CD4-positive, alpha-beta T cell treated with Interleukin-15 for 4 hours (primary cell): ENCODE data around the gene UGT1A8.

Experiments
- DNase-seq: peaks from one replicate; pipeline ENCODE4 v3.0.0-alpha.2; 2020; ENCODE audit warnings: low spot score

UGT1A8 gene

DNA sequence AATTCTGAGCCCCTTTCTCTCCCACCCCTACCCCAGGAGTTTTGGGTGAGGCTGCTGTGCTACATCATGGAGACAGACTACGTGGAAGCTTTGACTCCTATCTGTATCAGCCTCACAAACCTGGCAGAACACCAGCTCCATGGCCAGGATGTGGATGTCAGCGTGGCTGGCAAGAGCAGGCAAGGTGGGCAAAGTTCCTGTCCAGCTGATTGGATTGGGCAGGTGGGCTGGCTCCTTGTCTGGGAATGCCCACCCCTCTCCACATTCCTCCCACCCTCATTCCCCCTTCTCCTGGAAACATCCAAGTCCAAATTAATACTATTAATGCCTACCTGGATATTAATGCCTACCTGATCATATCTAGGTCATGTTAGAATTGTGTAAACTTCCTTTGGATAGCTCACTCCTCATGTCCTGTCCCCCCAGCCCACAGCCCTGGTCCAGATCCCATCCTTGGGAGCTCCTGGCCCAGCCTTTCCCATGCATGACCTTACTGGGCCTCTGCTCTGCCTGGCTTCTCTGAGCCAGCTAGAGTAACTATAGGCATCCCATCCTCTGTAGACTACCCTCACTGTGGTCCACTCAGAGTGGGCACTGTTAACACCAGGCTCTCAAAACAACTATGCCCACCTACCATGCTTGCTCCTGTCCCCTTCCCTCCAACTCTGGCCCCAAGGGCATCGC is 184.8 kb downstream of the UGT1A8 start:
- no peak for DNase-seq

DNA sequence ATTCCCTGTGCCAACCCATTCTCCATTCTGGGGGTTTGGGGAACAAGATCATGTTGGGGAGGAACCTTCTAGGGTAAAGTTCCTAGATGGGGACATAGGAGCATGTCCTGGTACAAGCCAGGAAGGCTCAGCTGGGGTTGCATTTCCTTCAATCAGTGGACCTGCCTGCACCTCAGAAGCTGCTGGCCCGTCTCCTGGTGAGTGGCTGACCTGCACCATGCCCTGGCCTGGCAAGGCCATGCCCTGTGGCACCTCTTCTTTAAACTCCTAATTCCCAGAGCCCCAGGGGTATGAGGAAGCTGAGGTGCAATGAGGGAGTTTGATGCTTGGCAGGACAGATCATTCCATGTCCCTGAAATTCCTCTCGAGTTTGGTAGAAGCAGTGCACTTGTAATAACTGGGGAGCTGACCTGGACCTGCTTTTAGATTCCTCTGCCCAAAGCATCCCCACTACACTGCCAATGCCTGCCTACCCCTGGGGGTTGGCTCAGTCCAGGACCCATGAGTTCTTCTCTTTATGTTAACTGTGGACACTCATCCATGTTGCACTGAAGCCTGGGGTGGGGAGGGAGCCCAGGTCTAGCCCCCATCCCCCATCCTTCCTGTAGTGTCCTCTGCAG is 186.0 kb downstream of the UGT1A8 start:
- no peak for DNase-seq

DNA sequence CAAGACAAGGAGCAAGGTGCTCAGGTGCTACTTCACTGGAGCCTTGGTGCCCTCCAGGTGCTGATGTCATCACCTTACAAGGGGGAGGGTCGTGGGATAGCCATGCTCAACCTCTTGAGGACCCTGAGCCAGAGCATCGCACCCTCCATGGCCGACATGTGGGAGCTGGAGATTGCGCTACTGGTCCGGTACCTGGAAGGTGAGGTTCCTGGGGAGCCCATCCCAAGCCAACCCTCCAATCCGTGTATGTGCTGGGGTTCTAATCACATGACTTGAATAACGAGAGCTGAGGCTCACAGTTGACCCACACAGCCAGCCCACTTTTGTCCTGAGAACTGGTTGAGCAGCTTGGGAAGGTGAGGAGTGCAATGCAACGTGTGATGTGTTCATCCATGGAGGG is 186.6 kb downstream of the UGT1A8 start:
- no peak for DNase-seq

DNA sequence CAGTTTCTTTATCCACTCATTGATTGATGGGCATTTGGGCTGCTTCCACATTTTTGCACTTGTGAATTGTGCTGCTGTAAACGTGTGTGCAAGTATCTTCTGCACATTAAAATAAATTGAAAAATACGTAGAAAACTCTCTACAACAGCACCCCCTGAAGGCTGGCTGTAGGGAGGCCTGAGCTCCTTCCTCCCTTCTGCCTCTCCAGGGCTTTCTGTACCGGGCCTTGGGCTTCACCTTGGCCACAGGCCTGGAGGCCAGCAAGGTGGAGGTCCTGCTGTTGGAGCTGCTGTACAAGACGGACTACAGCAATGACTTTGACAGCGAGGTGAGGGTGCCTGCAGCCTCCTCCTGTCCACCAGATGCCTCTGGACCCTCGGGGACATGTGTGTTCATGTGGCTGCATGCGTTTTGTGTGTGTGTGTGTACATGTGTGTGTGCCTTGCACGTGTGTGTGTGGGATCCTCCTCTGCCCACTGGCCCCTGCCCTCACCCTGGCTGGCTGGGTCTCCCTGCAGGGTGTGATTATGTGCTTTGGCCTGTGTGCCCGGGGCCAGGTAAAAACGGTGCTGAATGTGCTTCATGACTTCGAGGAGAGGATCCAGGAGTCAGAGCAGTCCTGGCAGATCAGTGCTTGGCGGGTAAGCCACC is 189.9 kb downstream of the UGT1A8 start:
- no peak for DNase-seq

DNA sequence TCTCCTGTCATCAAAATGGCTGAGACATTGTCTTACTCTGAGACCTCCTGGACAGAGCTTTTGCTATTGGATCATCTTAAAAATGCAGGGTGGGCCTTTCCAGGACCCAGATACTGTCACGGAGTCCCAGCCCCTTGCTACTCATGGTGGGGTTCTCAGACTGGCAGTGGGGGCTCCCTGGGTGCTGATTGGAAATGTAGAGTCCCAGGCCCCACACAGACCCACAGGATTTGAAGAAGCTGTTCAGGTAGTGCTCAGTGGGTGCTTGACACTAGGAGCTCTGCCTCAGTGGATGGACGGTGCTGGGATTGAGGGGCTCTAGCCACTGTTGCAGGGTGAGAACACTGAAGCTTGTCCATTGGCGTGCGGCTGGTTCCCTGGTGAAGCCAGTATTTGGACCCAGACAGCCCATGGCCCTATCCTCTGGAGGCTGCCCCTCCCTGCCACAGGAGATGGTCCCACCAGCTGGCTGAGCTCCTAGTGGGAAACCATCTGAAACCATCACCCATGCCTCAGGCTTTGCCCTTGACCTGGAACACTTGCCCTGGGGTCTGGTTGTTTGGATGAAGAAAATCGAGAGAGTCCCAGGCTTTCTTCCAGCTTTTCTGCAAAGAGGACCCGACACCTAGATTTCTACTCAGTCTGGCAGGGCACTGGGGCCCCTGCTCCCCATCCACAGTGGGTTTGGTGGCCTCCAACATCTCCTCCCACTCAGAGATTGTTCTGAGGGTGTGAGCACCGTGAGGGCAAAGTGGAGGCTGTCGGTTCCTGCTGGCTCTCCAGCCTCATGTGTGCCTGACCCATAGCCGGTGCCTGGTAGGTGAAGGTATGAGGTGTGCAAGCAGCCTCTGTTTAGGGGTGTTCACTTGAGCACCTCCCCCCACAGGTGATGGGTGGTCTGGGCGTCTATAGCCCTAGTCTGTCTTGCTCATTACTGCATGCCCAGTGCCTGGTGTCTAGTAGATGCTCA is 190.8 kb downstream of the UGT1A8 start:
- DNase-seq = no peak

DNA sequence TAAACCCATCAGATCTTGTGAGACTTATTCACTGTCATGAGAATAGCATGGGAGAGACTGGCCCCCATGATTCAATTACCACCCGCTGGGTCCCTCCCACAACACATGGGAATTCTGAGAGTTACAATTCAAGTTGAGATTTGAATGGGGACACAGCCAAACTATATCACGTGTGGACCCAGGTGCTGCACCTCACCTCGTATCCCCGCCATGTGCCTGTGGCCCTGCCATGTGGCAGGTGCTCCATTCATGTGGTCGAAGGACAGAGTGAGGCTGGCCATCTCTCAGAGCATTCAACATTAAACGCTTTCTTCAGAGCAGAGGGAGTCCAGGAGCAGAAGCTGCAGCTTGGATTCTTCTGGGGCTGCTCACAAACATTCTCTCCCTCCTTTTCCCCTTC is 193.0 kb downstream of the UGT1A8 start:
- no peak for DNase-seq

DNA sequence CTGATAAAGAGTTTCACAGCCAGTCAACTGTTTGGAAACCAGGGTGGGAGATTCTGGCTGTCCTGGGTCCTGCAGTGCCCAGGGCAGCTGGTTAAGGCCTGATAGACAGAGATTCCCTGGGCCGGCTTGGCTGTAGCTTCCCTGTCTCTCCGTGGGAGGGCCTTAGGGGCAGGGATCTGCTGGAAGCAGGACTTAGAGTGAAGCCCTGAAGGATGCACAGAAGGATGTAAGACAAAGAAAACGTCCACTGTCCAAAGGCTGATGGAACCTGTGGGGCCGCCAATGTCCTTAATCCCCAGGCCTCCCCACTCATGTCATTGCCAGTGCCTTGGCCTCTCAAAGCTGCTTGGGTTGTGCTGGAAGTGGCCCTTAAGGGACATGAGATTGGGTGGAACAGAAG is 193.7 kb downstream of the UGT1A8 start:
- no peak for DNase-seq

DNA sequence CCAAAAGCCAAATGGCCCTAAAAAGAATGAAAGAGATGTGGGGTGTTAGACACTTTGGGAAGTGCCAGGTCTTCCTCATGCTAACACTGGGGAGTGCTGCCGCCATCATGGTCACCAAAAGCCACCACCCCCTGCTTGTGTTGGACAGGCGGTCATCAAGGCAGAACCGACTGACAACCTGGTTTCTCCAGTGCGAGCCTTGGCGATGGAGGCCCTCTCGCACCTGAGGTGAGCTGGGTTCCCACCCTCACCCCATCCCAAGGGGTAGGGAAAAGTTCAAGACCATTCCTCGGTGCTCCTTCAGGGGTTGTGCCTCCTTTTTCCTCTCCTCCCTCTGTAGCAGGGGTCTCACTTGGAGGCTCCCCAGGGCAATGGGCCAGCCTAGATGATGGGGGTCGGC is 194.3 kb downstream of the UGT1A8 start:
- no peak for DNase-seq

DNA sequence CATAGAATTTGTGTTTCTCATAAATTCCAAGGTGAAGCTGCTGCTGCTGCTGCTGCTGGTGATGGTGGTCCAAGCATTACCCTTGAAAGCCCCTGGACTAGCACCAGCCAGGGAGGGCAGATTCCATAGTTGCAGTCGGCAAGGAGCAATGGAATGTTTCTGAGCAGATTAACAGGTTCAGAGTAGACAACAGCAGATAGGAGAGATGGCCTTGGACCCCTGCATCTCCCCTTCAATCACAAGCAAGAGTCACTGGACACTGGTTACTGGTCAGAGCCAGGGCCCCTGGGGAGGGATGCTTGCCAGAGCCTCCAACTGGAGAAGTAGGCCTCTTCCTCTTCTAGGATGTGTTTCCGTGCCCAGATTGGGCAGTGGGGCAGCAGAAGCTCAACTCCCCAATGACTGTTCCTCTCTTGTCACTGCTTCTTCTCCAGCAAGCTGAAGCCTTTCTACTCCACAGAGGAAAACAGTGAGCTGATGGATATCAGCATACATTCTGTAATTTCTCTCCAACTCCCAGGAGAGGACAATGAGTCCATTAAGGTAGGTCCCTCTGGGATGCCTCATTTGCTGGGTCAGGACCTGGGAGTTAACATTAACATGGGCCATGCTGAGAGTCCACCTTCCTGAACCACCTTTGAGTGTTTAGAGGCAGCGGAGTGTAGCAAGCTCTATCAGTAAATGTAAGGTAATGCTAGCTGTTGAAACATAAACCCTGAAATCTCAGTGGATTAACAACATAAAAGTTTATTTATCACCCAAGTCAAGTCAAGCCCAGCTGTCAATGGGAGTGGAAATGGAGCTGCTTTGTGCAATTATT is 196.0 kb downstream of the UGT1A8 start:
- DNase-seq = no peak

DNA sequence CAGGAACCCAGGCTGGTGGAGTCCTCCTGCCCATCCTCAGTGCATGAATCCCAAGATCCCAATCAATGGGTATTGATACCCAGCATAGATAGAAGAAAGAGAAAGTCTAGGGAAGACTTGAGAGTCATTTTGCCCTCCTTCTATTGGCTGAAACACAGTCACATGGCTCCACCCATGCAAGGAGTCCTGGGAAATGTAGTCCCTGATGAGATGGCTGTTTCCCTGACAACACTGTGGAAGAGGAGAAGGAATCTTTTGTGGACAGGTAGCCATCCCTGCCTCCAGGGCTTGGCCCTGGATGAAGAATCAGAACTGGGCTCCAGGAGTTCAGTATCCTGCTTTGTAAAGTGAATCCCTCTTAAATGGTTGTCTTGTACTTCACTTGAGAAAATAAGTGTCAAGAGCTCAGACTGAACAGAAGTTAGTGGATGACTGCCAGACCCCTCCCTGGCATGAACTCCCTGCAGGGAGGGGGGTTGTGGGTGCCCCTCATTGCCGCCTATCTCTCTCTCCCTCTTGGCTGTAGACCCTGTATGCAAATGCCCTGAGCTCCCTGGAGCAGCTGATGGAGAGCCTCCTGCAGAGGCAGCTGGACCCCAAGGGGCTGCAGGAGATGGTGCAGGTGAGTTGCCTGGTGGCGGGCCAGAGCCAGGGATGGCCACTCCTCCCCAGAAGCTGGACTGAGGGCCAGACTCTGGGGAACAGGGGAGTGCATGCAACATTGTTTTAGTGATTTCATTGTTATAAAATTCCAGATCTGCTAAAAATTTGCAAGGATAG is 196.8 kb downstream of the UGT1A8 start:
- DNase-seq = no peak

DNA sequence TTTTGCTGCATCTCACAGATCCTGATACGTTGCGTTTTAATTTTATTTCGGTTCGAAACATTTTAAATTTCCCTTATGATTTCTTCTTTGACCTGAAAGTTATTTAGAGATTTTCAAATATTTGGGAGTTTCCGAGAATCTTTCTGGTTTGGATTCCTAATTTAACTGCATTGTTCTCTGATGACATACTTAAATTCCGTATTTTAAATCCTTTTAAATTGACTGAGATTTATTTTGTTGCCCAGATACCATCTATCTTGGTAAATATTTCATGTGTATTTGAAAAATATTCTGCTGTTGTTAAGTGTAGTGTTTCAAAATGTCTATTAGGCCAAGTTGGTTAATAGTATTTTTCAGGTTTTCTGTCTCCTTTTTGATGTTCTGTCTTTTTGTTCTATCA is 198.4 kb downstream of the UGT1A8 start:
- no peak for DNase-seq

DNA sequence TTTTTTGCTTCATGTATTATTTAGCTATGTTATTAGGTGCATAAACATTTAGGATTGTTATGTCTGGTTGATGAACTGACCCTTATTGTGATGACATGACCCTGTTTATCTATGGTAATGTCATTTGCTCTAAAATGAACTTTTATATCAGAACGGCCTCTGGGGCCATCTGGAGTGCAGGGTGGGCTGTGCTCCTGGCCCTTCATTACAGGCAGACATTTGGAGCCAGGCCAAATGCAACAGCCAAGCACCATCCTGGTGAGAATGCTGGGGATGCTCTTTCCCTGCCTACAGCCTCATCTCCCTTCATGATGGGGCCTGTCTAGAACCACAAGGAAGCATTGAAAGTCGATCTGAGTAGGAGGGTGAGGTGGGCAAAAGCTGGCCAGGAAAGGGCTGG is 198.9 kb downstream of the UGT1A8 start:
- DNase-seq = no peak

DNA sequence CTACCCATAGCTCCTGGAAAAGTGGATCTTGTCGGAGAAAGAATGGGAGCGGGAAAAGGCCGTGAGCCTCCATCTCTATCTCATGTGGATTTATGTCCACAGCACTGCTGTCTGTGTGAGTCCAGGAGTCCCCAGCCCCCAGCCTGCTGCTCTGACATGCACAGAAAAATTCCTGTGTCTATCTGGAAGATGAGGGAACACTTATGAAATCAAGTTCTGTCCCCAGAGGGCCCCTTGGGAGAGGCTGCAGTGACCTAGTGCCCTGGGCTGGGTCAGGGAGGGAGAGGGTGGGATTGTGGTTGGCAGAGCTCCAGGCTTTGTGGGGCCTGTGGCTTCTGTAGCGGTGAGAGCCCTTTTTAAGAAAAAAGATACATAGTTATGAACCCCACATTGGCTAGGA is 199.3 kb downstream of the UGT1A8 start:
- DNase-seq = no peak

DNA sequence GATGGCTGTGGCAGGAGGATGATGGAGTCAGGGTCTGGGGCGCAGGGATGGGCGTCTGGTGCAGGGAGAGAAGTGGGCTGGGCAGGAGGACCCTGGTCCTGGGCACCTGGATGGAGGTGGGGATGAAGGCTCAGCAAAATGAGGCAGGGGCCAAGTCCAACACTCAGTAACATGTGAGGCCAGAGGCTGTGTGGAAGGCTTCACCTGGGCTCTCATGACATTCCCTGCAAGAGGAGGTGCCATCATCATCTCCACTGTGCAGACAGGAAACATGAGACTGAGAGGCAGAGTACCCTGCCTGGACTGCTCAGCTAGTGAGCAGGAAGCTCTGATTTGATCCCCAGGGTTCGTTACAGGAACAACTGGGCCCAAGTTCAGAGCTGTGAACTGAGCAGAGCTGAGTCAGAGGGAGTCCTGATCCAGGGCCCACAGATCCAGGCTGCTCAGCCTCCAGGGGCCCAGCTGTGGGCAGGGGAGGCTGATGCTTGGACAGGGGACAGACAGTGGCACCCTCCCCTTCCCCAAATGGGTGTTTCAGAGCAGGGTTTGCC is 200.0 kb downstream of the UGT1A8 start:
- no peak for DNase-seq

DNA sequence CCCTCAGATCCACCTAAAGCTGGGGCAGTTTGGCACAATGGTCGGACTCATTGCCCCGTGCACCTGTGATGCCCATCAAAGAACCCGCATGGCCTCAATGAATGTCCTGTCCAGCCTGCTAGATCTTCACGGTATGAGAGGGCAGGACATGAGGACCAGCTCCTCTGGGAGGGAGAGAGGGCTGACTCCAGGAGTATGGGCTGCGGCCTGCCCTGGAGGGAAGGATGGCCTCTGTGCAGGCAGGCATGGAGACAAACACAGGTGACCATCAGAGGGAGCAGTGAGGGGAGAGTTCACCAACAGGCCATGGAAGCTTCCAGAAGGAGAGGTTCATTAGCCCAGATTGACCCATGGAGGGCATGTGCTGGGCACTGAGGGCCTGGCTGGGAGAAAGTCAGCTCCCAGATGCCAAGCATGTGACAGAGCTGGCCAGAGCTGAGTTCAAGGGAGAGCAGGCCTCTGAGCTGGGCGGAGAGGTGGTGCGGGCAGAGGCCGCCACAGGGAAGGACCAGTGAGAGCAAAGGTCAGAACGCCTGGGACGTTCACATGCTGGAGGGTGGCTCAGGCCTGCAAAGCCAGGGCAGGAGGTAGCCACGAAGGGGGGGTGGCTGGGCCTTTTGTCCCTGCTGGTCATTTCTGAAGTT is 200.7 kb downstream of the UGT1A8 start:
- no peak for DNase-seq

DNA sequence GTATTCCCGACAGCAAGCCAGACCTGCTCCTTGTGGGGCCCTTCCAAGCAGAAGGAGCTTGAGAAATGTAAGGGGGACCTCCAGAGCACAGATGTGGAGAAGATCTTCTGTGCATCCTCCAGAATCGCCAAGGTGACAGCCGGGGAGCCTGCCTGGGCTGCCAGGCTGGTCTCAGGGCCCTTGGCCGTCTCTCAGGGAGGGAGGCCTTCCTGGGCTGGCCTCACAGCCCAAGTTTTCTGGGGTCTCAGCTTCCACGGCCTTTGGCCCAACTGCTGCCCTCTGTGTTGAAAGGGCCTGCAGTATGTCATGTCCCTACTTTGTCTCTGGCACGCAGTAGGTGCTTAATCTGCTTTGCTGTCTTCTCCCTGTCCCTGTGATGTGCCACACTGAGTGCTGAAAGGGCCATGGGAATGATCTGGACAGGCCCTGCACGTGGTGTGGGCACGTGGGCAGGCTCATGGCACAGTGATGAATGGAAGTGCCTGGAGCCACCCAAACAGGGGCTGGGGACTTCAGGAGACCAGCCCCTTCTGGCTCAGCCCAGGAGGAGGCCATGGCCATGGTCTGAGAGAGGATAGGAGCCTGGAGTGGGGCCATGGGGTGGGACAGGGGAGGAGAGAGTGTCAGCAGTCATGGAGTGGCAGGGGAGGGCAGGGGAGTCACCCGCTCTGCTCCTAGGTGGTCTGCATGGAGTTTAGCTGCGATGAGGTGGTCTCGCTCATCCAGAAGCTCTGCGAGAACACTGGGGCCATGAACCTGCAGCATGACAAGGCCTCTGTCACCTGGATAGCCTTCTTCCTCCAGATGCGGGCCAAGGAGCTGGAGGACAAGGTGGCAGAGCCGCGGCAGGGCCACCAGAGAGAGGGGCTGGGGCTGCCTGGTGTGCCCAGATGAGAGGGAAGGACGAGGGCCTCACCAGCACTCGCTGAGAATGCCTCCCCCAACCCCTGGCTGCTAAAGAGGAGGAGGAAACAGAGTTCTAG is 201.5 kb downstream of the UGT1A8 start:
- no peak for DNase-seq

DNA sequence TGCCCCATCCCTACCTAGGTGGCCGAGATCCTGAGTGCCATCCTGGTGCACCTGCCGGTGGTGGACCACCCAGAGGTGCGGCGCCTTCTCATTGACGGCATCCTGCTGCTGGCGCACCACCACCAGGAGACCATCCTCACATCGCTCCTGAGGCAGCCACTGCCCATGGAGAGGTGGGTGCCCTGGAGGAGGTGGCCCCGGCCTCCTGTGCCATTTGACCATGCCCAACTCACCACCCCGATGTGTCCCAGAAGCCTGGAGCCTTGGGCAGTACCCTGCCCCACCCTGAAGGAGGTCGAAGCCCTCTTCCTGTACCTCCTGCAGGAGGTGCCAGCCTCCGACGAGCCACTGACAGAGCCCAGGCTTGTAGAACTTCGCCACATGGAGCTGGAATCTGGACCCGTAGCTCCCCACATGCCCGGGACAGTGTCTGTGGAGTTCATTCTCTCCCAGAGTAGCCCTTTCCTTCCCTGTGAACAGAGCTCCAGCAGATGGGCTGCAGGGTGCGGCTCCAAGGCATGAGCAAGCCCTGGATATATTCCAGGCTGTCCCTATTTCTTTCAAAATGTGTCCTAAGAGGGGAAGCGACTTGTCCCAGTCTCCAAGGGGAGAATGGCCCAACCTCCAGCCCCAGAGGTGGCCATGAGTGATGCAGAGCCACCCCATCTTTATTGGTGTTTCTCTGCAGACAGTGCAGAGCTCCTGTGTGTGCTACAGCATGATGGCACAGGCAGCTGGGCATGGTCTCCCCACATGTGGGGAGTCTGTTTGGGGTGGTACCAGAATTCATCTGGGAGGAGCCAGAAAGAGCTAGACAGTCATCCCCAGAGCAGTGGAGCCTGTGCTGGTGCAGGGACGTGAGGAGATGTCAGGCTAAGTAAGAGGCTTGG is 202.7 kb downstream of the UGT1A8 start:
- DNase-seq = no peak

DNA sequence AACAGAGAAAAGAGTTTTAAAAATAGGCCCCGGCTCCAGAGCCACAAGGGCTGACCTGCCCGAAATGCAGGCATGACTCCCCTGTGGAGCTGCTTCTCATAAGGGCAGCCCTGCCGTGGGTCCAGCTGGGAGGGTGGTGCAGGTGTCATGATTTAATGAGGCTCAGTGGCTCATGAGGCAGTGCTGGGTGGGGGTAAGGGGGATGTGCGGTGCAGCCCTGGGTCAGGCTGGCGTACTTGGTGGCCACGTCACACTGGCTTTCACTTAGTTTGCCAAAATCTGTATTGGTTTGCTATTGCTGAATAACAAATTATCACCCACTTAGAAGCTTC is 203.3 kb downstream of the UGT1A8 start:
- DNase-seq = no peak
